Measurements from ENCODE around the gene CDRT4.

GRCh38 chr17:15514469-15514868 is 47.0 kb upstream of the CDRT4 start:
- TF ChIP-seq CHD2 (IDR thresholded peaks at IDR 0.05; ENCODE audit: low read length, partially characterized antibody) (no peak), FOXM1 (IDR thresholded peaks at IDR 0.05; ENCODE audit: low read depth) (no peak), ELF1 (IDR thresholded peaks at IDR 0.05) (no peak), NRF1 (IDR thresholded peaks at IDR 0.05; ENCODE audit: low read depth, low read length) (no peak), RAD21 (IDR thresholded peaks at IDR 0.05; ENCODE audit: low read length) (no peak), PBX3 (IDR thresholded peaks at IDR 0.05) (no peak), JUND (IDR thresholded peaks at IDR 0.05) (no peak), IRF3 (IDR thresholded peaks at IDR 0.05; ENCODE audit: low read depth, low read length) (no peak), FOXJ3 (CRISPR knock-in tag; IDR thresholded peaks at IDR 0.05) (no peak), CTCF (IDR thresholded peaks at IDR 0.05) (no peak), GABPA (IDR thresholded peaks at IDR 0.05; ENCODE audit: low read depth) (no peak)
- TF ChIP-seq, protein P1, sequence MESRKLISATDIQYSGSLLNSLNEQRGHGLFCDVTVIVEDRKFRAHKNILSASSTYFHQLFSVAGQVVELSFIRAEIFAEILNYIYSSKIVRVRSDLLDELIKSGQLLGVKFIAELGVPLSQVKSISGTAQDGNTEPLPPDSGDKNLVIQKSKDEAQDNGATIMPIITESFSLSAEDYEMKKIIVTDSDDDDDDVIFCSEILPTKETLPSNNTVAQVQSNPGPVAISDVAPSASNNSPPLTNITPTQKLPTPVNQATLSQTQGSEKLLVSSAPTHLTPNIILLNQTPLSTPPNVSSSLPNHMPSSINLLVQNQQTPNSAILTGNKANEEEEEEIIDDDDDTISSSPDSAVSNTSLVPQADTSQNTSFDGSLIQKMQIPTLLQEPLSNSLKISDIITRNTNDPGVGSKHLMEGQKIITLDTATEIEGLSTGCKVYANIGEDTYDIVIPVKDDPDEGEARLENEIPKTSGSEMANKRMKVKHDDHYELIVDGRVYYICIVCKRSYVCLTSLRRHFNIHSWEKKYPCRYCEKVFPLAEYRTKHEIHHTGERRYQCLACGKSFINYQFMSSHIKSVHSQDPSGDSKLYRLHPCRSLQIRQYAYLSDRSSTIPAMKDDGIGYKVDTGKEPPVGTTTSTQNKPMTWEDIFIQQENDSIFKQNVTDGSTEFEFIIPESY (IDR thresholded peaks at IDR 0.05; ENCODE audit: borderline replicate concordance, low read depth): no peak
- TF ChIP-seq, protein P2, sequence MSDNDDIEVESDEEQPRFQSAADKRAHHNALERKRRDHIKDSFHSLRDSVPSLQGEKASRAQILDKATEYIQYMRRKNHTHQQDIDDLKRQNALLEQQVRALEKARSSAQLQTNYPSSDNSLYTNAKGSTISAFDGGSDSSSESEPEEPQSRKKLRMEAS (IDR thresholded peaks at IDR 0.05; ENCODE audit: low read depth): no peak

Measured in SK-N-SH (cell line).